ENCODE results near the gene TNFAIP1. TPM values are rescaled to one million over a fixed set of nuclear protein-coding genes. Genes with fewer than 3 reads are reported as not detected.
"Not testable (repeated sequence)": the region's sequence is repeated elsewhere in the genome, so short reads cannot be mapped to it uniquely, and the experiment has no call there.

The TNFAIP1 gene
- total RNA-seq, 1 experiment from 2014 or later: 21.3 TPM

DNA sequence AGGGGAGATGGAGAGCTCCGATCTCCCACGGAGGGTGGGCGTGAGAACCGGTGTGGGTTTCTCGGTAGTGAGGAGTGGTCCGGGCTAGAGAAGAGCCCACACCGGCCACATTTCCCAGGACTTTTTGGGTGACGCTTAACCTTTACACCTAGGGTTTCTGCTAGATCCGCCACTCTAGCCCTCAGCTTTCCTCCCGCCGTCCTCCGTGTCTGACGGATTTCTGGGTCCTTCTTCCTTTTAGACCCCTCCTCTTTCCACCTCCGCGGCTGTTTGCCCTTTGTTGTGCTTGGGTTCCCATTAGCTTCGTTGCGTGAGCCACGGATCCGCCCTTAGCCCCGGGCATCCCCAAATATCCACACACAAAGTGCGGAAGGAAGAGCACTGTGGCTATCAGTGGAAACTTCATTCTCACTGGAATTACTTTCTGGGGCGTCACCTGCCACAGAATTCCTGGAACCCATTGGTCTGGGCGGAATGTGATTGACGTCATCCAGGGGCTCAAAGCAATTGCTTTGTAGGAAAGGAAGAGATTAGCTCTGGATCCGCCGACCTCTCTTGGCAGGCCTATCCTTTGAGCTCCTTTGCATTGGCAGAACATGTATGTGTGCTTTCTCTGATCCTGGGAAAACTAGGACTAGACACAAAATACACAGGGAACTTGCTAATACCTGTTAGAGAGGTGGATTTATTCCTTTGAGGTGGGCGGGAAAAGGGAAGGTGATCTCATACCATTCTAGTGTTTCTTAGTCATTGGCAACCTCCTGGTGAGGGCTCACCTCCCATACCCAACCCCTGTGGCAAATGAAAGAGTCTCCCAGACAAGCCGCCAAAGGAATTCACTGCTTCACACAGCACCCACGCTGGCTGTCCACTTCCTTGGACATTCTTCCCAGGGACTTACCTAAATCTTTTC is 654 bp downstream of the TNFAIP1 start (continued):
- TF ChIP-seq, protein P1, sequence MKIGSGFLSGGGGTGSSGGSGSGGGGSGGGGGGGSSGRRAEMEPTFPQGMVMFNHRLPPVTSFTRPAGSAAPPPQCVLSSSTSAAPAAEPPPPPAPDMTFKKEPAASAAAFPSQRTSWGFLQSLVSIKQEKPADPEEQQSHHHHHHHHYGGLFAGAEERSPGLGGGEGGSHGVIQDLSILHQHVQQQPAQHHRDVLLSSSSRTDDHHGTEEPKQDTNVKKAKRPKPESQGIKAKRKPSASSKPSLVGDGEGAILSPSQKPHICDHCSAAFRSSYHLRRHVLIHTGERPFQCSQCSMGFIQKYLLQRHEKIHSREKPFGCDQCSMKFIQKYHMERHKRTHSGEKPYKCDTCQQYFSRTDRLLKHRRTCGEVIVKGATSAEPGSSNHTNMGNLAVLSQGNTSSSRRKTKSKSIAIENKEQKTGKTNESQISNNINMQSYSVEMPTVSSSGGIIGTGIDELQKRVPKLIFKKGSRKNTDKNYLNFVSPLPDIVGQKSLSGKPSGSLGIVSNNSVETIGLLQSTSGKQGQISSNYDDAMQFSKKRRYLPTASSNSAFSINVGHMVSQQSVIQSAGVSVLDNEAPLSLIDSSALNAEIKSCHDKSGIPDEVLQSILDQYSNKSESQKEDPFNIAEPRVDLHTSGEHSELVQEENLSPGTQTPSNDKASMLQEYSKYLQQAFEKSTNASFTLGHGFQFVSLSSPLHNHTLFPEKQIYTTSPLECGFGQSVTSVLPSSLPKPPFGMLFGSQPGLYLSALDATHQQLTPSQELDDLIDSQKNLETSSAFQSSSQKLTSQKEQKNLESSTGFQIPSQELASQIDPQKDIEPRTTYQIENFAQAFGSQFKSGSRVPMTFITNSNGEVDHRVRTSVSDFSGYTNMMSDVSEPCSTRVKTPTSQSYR (CRISPR knock-in tag; IDR thresholded peaks at IDR 0.05): no peak

DNA sequence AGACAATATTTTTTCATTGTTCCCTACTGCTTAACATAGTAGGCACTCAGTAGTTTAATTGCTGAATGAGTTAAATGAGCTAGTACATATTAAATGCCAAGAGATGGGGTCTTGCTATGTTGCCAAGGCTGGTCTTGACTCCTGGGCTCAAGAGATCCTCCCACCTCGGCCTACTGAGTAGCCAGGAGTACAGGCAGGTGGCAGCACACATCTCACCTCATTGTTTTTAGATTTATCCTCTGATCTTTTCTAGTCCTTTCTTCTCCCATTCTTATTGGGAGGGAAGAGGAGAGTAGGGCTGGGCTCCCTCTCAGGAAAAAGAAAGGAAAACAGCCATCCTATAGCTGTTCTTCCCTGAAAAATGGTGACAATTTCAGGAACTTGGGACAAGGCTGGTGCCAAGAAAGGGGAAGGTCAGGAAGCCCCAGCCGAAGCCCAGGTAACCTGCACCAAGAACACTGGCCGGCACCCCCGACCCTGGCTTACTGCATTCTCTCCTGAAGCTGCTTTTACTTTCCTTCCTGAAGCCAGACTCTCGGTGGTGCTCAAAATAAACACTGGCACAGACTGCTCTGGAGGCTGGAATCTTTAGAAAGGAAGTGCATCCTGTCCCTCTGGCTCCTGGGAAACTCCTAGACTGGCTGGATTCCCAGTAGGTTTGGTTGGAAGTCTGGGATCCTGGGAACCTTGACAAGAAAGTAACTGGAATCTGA is 2.7 kb downstream of the TNFAIP1 start:
- H3K36me3 Mint-ChIP-seq: peaks cover 18% of the 10 kb centered on the region
- POLR2A ChIA-PET: no interaction called here
- DNase-seq (ENCODE audit: low spot score) (no peak), ATAC-seq (no peak)
- CTCF ChIA-PET: no interaction called here
- H3K27ac Mint-ChIP-seq: 0 out of 2 replicates have a peak overlapping the region, but pooled peaks have one; percentile 25
- peaks cover 20% of the 10 kb centered on the region for H3K4me1 Mint-ChIP-seq
- no peaks in the 10 kb centered on the region for H3K9me3 Mint-ChIP-seq
- TF ChIP-seq ELF4 (CRISPR knock-in tag; IDR thresholded peaks at IDR 0.05; ENCODE audit: low read depth): no peak
- TF ChIP-seq, protein P2, sequence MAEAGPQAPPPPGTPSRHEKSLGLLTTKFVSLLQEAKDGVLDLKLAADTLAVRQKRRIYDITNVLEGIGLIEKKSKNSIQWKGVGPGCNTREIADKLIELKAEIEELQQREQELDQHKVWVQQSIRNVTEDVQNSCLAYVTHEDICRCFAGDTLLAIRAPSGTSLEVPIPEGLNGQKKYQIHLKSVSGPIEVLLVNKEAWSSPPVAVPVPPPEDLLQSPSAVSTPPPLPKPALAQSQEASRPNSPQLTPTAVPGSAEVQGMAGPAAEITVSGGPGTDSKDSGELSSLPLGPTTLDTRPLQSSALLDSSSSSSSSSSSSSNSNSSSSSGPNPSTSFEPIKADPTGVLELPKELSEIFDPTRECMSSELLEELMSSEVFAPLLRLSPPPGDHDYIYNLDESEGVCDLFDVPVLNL (CRISPR knock-in tag; IDR thresholded peaks at IDR 0.05; ENCODE audit: borderline replicate concordance, low read depth): no peak
- no peak for TF ChIP-seq ZNF317 (CRISPR knock-in tag; IDR thresholded peaks at IDR 0.05; ENCODE audit: borderline replicate concordance, low read depth)
- TF ChIP-seq GRHL2 (CRISPR knock-in tag; IDR thresholded peaks at IDR 0.05; ENCODE audit: insufficient replicate concordance, severe bottlenecking): no peak
- H3K4me3 Mint-ChIP-seq: no peak overlapping the region
- no peaks in the 10 kb centered on the region for H3K27me3 Mint-ChIP-seq (ENCODE audit: low read depth)

DNA sequence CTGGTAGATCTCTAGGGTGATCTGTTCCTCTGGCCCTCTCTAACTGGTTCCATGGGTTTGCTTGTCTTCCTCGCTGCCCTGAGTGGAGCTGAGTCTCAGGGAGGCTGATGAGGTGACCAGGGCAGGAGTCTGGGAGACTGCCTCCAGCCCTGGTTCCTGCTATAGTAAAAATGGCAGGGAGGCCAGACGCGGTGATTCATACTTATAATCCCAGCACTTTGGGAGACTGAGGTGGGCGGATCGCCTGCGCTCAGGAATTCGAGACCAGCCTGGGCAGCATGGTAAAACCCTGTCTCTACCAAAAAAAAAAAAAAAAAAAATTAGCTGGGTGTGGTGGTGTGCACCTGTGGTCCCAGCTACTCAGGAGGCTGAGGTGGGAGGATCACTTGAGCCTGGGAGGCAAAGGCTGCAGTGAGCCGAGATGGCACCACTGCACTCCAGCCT is 3.2 kb downstream of the TNFAIP1 start:
- POLR2A ChIA-PET: interaction anchor here (0.8 kb wide), 1 partner anchor 19 kb away, joined by 3 read pairs; the partner anchor contains the start of gene POLDIP2
- H3K27ac Mint-ChIP-seq; DNase-seq (ENCODE audit: low spot score); H3K9me3 Mint-ChIP-seq; CTCF ChIA-PET; H3K4me3 Mint-ChIP-seq; ATAC-seq; H3K27me3 Mint-ChIP-seq (ENCODE audit: low read depth): not testable (repeated sequence)
- H3K36me3 Mint-ChIP-seq: peaks cover 20% of the 10 kb centered on the region
- peaks cover 20% of the 10 kb centered on the region for H3K4me1 Mint-ChIP-seq

DNA sequence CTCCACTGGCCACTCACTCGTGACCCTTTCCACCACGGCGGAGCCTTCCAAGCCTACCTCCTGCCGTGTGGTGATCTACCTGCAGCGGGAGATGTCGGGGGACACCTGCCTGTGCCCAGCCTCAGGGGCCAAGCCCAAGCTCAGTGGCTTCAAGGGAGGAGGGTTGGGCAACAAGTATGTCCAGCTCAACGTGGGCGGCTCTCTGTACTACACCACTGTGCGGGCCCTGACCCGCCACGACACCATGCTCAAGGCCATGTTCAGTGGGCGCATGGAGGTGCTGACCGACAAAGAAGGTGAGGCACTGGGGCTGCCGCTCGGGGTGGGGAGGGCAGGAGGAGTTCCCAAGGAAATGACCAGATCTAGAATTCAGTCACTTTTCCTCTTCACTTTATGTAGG is 3.9 kb downstream of the TNFAIP1 start:
- no peak for ATAC-seq
- ChIA-PET POLR2A (interaction anchor here (0.6 to 0.8 kb wide), 2 partner anchors 18 to 61 kb away, joined by 3 read pairs; partner anchors contain the start of gene POLDIP2), CTCF (interaction anchor here (1.0 kb wide), 1 partner anchor 77 kb away, joined by 3 read pairs; no protein-coding TSS in a partner anchor)
- H3K27ac Mint-ChIP-seq: no peak overlapping the region
- peaks cover 15% of the 10 kb centered on the region for H3K4me1 Mint-ChIP-seq
- DNase-seq (ENCODE audit: low spot score): no peak
- no peaks in the 10 kb centered on the region for H3K9me3 Mint-ChIP-seq
- no peaks in the 10 kb centered on the region for H3K27me3 Mint-ChIP-seq (ENCODE audit: low read depth)
- H3K4me3 Mint-ChIP-seq: no peak overlapping the region
- peaks cover 22% of the 10 kb centered on the region for H3K36me3 Mint-ChIP-seq
- TF ChIP-seq NR2C2 (CRISPR knock-in tag; IDR thresholded peaks at IDR 0.05) (no peak), JUN (CRISPR knock-in tag; IDR thresholded peaks at IDR 0.05) (no peak), NFE2L1 (CRISPR knock-in tag; IDR thresholded peaks at IDR 0.05) (no peak), ESRRA (CRISPR knock-in tag; IDR thresholded peaks at IDR 0.05; ENCODE audit: borderline replicate concordance) (no peak), ZNF423 (CRISPR knock-in tag; IDR thresholded peaks at IDR 0.05) (no peak), FOXK1 (CRISPR knock-in tag; IDR thresholded peaks at IDR 0.05) (no peak), SMAD3 (CRISPR knock-in tag; IDR thresholded peaks at IDR 0.05; ENCODE audit: borderline replicate concordance) (no peak), FOXJ3 (CRISPR knock-in tag; IDR thresholded peaks at IDR 0.05; ENCODE audit: borderline replicate concordance) (no peak)
- TF ChIP-seq, protein P3, sequence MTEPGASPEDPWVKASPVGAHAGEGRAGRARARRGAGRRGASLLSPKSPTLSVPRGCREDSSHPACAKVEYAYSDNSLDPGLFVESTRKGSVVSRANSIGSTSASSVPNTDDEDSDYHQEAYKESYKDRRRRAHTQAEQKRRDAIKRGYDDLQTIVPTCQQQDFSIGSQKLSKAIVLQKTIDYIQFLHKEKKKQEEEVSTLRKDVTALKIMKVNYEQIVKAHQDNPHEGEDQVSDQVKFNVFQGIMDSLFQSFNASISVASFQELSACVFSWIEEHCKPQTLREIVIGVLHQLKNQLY (CRISPR knock-in tag; IDR thresholded peaks at IDR 0.05): no peak
- TF ChIP-seq, protein P4, sequence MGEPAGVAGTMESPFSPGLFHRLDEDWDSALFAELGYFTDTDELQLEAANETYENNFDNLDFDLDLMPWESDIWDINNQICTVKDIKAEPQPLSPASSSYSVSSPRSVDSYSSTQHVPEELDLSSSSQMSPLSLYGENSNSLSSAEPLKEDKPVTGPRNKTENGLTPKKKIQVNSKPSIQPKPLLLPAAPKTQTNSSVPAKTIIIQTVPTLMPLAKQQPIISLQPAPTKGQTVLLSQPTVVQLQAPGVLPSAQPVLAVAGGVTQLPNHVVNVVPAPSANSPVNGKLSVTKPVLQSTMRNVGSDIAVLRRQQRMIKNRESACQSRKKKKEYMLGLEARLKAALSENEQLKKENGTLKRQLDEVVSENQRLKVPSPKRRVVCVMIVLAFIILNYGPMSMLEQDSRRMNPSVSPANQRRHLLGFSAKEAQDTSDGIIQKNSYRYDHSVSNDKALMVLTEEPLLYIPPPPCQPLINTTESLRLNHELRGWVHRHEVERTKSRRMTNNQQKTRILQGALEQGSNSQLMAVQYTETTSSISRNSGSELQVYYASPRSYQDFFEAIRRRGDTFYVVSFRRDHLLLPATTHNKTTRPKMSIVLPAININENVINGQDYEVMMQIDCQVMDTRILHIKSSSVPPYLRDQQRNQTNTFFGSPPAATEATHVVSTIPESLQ (CRISPR knock-in tag; IDR thresholded peaks at IDR 0.05): no peak
- TF ChIP-seq, protein P5, sequence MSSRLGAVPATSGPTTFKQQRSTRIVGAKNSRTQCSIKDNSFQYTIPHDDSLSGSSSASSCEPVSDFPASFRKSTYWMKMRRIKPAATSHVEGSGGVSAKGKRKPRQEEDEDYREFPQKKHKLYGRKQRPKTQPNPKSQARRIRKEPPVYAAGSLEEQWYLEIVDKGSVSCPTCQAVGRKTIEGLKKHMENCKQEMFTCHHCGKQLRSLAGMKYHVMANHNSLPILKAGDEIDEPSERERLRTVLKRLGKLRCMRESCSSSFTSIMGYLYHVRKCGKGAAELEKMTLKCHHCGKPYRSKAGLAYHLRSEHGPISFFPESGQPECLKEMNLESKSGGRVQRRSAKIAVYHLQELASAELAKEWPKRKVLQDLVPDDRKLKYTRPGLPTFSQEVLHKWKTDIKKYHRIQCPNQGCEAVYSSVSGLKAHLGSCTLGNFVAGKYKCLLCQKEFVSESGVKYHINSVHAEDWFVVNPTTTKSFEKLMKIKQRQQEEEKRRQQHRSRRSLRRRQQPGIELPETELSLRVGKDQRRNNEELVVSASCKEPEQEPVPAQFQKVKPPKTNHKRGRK (CRISPR knock-in tag; IDR thresholded peaks at IDR 0.05; ENCODE audit: borderline replicate concordance): no peak

Measured in WTC11 (cell line).